Right lobe of liver (tissue), 6 donors: ENCODE measurements around the gene GGT6. TPM values are rescaled to one million over a fixed set of nuclear protein-coding genes. Genes with fewer than 3 reads are reported as not detected.

Experiments
- ATAC-seq, 4 donors: fragments of 200-7000 bp; cut with Tn5 transposase; one replicate each; pipeline ENCODE4 v1.9.1; 2020; ENCODE audit warnings: mild to moderate bottlenecking in 4 of 4, moderate library complexity in 4 of 4
- DNase-seq, 3 donors: peaks; one replicate each; pipeline ENCODE4 v3.0.0-alpha.2; 2020
- H3K27ac ChIP-seq, 3 donors: fragments of 200-600 bp; one replicate each; pipeline ENCODE4 v1.8.0; 2022
- H3K27me3 ChIP-seq, 2 donors: fragments of 200-600 bp; one replicate each; pipeline ENCODE4 v1.8.0; 2022
- H3K36me3 ChIP-seq, 4 donors: fragments of 200-600 bp; sonication (generic) in 1 of 4; one replicate each; pipeline versions ENCODE4 v1.5.1 to v1.8.0; 2017 to 2022; ENCODE audit warnings: control low read depth in 1 of 4
- H3K4me1 ChIP-seq, 4 donors: fragments of 200-600 bp; sonication (generic) in 1 of 4; one replicate each; pipeline versions ENCODE4 v1.5.1 to v1.8.0; 2017 to 2022; ENCODE audit warnings: control low read depth in 1 of 4
- H3K4me3 ChIP-seq, 3 donors: fragments of 200-600 bp; one replicate each; pipeline ENCODE4 v1.8.0; 2022
- H3K9me3 ChIP-seq, 4 donors: fragments of 200-600 bp; sonication (generic) in 1 of 4; one replicate each; pipeline versions ENCODE4 v1.5.1 to v1.8.0; 2017 to 2022; ENCODE audit warnings: control low read depth in 1 of 4
- CTCF ChIP-seq, 4 donors: fragments of 200-600 bp in 3 of 4; fragments of 450-650 bp in 1 of 4; IDR thresholded peaks; one replicate each; pipeline versions ENCODE4 v1.5.1 to v1.8.0; 2016 to 2022; ENCODE audit warnings: antibody characterized with exemption in 4 of 4, mild to moderate bottlenecking in 2 of 4
- POLR2A ChIP-seq: fragments of 450-650 bp; IDR thresholded peaks from one replicate; pipeline ENCODE4 v1.6.1; 2017; ENCODE audit warnings: antibody characterized with exemption, mild to moderate bottlenecking
- WGBS: methylation state at CpG from one replicate; pipeline ENCODE4 v1.1.6; 2018; ENCODE audit warnings: low coverage, low lambda C conversion rate; ENCODE audit not compliant: insufficient coverage; ENCODE audit errors: missing lambda C conversion rate; 5-methylcytosine and 5-hydroxymethylcytosine counted together
- intact Hi-C, 2 donors: fragments of 100-400 bp; cut with DNase I; formaldehyde crosslinking; loops; one replicate each; pipeline versions ENCODE4 v1.11.2 to v1.14.1; 2022
- total RNA-seq, 6 experiments: library from RNA; depleted of rRNA in 2 of 6; stranded (reverse); fragments of >200 nt in 2 of 6; fragmentation: NEBNext Ultra II Directional in 3 of 6; extraction: Animal tissue kit (Norgen Biotek cat#: 25700) in 3 of 6; gene quantifications; one replicate each; pipeline versions ENCODE4 v1.1.0 to v1.2.4, GENCODE V29; 2016 to 2023
- donor health status: DM: no; HTN: yes; CAD: no.
- donor health status: DM: no; HTN: no; CAD: no.
- donor health status: DM: no; HTN: no; CAD: no.
- donor health status: DM: no; HTN: yes; CAD: no.
- donor health status: DM: no; HTN: yes; CAD: no.

The GGT6 gene
- total RNA-seq, 6 experiments from 2014 or later: 0.09 to 0.92 (median 0.27) TPM

GRCh38 chr17:4513113-4514032 lies 47.0 kb downstream of the GGT6 start:
- Histone ChIP-seq H3K4me1 (no peaks in the 10 kb centered on the region), H3K9me3 (no peaks in the 10 kb centered on the region), H3K36me3 (no peaks in the 10 kb centered on the region), H3K4me3 (no peak overlapping the region), H3K27me3 (no peaks in the 10 kb centered on the region), H3K27ac (no peak overlapping the region)
- ATAC-seq (no peak), DNase-seq (no peak)
- TF ChIP-seq CTCF (IDR thresholded peaks at IDR 0.05) (no peak), POLR2A (no peak)
- WGBS: 75% methylated on average over 8 of the region's 24 CpGs
- intact Hi-C loops: no loop called here

GRCh38 chr17:4512156-4513112 lies 47.9 kb downstream of the GGT6 start:
- no peaks in the 10 kb centered on the region for H3K27me3 ChIP-seq
- H3K4me3 ChIP-seq: no peak overlapping the region
- H3K9me3 ChIP-seq: no peaks in the 10 kb centered on the region
- intact Hi-C loops: no loop called here
- no peaks in the 10 kb centered on the region for H3K36me3 ChIP-seq
- DNase-seq (no peak), ATAC-seq (no peak)
- WGBS: 87% methylated on average over 18 of the region's 31 CpGs
- no peaks in the 10 kb centered on the region for H3K4me1 ChIP-seq
- no peak overlapping the region for H3K27ac ChIP-seq
- TF ChIP-seq CTCF (IDR thresholded peaks at IDR 0.05) (no peak), POLR2A (no peak)

GRCh38 chr17:4511199-4511932 lies 49.0 kb downstream of the GGT6 start:
- Histone ChIP-seq H3K9me3 (no peaks in the 10 kb centered on the region), H3K4me1 (no peaks in the 10 kb centered on the region), H3K27me3 (no peaks in the 10 kb centered on the region), H3K27ac (no peak overlapping the region), H3K36me3 (no peaks in the 10 kb centered on the region), H3K4me3 (no peak overlapping the region)
- ATAC-seq (no peak), DNase-seq (no peak)
- 83% methylated on average over 1 of the region's 10 CpGs for WGBS
- no peak for TF ChIP-seq CTCF (IDR thresholded peaks at IDR 0.05)
- no peak for TF ChIP-seq POLR2A
- intact Hi-C loops: no loop called here

- Histone ChIP-seq H3K4me1 (no peaks in the 10 kb centered on the region), H3K27me3 (no peaks in the 10 kb centered on the region), H3K4me3 (no peak overlapping the region), H3K27ac (peak overlapping the region in 1 of 3 donors; percentile 65), H3K36me3 (no peaks in the 10 kb centered on the region), H3K9me3 (no peaks in the 10 kb centered on the region)
- WGBS: 62% methylated on average over 7 of the region's 11 CpGs
- DNase-seq (no peak), ATAC-seq (no peak)
- intact Hi-C loops: no loop called here
- TF ChIP-seq CTCF (IDR thresholded peaks at IDR 0.05): no peak
- no peak for TF ChIP-seq POLR2A
Measured at GRCh38 chr17:4510618-4510941, 49.8 kb downstream of the GGT6 start.
